HEK293 (cell line): ENCODE results near the gene SEMA3A.

ENCODE experiments used
- ZNF211 ChIP-seq: fragments of 450-650 bp; formaldehyde crosslinking; IDR thresholded peaks from 2 replicates; pipeline ENCODE4 v1.5.1; 2016; ENCODE audit warnings: low read depth, missing biosample characterization, missing genetic modification characterization
- ZNF501 ChIP-seq: fragments of 450-650 bp; formaldehyde crosslinking; IDR thresholded peaks from 2 replicates; pipeline ENCODE4 v1.5.1; 2016; ENCODE audit warnings: missing biosample characterization, missing genetic modification characterization
- ZNF610 ChIP-seq: fragments of 450-650 bp; formaldehyde crosslinking; IDR thresholded peaks from 2 replicates; pipeline ENCODE4 v1.5.1; 2016; ENCODE audit warnings: missing biosample characterization, missing genetic modification characterization, borderline replicate concordance
- TF ChIP-seq, protein P1 (sequence below): fragments of 450-650 bp; formaldehyde crosslinking; IDR thresholded peaks from 2 replicates; pipeline ENCODE4 v1.5.1; 2016; ENCODE audit warnings: missing biosample characterization, missing genetic modification characterization
- TF ChIP-seq, protein P2 (sequence below): fragments of 450-650 bp; formaldehyde crosslinking; IDR thresholded peaks from 2 replicates; pipeline ENCODE4 v1.5.1; 2016; ENCODE audit warnings: missing biosample characterization, missing genetic modification characterization
- TF ChIP-seq, protein P3 (sequence below): fragments of 450-650 bp; formaldehyde crosslinking; IDR thresholded peaks from 2 replicates; pipeline ENCODE4 v1.5.1; 2016; ENCODE audit warnings: missing biosample characterization, missing genetic modification characterization

DNA sequence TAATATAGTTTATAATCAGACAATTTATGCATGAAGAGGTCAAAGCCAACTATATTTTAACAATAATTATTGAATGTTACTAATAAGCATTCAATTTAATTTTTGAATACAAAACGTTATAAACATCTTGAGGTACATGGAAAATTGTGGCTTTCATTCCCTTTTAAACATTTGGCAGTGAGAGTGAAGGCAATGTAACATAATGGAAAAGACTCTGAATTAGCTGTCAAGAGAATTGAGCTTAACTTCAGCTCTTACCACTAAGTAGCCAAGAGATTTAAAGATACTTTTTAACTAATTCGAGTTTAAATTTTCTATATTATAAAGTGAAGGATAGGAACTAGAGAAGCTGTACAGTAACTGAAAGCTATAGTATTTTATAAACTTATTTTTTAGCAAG is 98.6 kb downstream of the SEMA3A start:
- TF ChIP-seq, protein P1, sequence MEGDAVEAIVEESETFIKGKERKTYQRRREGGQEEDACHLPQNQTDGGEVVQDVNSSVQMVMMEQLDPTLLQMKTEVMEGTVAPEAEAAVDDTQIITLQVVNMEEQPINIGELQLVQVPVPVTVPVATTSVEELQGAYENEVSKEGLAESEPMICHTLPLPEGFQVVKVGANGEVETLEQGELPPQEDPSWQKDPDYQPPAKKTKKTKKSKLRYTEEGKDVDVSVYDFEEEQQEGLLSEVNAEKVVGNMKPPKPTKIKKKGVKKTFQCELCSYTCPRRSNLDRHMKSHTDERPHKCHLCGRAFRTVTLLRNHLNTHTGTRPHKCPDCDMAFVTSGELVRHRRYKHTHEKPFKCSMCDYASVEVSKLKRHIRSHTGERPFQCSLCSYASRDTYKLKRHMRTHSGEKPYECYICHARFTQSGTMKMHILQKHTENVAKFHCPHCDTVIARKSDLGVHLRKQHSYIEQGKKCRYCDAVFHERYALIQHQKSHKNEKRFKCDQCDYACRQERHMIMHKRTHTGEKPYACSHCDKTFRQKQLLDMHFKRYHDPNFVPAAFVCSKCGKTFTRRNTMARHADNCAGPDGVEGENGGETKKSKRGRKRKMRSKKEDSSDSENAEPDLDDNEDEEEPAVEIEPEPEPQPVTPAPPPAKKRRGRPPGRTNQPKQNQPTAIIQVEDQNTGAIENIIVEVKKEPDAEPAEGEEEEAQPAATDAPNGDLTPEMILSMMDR (tag by site-specific recombination): no peak
- TF ChIP-seq, protein P2, sequence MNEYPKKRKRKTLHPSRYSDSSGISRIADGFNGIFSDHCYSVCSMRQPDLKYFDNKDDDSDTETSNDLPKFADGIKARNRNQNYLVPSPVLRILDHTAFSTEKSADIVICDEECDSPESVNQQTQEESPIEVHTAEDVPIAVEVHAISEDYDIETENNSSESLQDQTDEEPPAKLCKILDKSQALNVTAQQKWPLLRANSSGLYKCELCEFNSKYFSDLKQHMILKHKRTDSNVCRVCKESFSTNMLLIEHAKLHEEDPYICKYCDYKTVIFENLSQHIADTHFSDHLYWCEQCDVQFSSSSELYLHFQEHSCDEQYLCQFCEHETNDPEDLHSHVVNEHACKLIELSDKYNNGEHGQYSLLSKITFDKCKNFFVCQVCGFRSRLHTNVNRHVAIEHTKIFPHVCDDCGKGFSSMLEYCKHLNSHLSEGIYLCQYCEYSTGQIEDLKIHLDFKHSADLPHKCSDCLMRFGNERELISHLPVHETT (tag by site-specific recombination): no peak
- TF ChIP-seq, protein P3, sequence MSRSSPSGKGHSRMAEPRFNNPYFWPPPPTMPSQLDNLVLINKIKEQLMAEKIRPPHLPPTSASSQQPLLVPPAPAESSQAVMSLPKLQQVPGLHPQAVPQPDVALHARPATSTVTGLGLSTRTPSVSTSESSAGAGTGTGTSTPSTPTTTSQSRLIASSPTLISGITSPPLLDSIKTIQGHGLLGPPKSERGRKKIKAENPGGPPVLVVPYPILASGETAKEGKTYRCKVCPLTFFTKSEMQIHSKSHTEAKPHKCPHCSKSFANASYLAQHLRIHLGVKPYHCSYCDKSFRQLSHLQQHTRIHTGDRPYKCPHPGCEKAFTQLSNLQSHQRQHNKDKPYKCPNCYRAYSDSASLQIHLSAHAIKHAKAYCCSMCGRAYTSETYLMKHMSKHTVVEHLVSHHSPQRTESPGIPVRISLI (tag by site-specific recombination): no peak
- TF ChIP-seq ZNF501 (tag by site-specific recombination) (no peak), ZNF610 (no peak), ZNF211 (tag by site-specific recombination) (no peak)
